ENCODE measurements around the gene FYB2.

DNA sequence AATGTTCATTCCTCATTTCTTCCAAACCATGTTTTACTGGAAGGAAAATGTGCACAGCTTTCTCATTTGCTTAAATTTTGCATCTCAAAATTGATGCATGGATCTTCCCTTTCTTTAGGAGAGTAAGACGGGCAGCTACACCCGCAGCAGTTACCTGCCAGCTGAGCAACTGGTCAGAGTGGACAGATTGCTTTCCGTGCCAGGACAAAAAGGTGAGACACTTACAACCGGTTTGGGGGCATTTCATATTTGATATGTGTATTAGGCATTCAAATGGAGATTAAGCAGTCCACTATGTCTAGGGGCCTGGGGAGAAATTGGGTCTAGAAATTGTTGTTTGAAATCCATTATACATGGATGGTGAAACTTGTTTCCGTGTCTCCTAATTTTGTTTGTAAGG is 48.3 kb upstream of the FYB2 start:
- TF ChIP-seq, protein P1, sequence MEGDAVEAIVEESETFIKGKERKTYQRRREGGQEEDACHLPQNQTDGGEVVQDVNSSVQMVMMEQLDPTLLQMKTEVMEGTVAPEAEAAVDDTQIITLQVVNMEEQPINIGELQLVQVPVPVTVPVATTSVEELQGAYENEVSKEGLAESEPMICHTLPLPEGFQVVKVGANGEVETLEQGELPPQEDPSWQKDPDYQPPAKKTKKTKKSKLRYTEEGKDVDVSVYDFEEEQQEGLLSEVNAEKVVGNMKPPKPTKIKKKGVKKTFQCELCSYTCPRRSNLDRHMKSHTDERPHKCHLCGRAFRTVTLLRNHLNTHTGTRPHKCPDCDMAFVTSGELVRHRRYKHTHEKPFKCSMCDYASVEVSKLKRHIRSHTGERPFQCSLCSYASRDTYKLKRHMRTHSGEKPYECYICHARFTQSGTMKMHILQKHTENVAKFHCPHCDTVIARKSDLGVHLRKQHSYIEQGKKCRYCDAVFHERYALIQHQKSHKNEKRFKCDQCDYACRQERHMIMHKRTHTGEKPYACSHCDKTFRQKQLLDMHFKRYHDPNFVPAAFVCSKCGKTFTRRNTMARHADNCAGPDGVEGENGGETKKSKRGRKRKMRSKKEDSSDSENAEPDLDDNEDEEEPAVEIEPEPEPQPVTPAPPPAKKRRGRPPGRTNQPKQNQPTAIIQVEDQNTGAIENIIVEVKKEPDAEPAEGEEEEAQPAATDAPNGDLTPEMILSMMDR (IDR thresholded peaks at IDR 0.05; ENCODE audit: poor library complexity), result no peak
- no peak for TF ChIP-seq EZH2 (IDR thresholded peaks at IDR 0.05; ENCODE audit: borderline replicate concordance)
